HepG2 (cell line): ENCODE measurements around the gene PCDHB3. TPM values are rescaled to one million over a fixed set of nuclear protein-coding genes. Genes with fewer than 3 reads are reported as not detected.

Source experiments
- AHR ChIP-seq: IDR thresholded peaks from 2 replicates; pipeline ENCODE4 v1.6.1; 2018; ENCODE audit warnings: missing genetic modification reagents, missing compliant biosample characterization
- BCL6 ChIP-seq: IDR thresholded peaks from 2 replicates; pipeline ENCODE4 v1.6.1; 2016; ENCODE audit warnings: missing genetic modification reagents, missing compliant biosample characterization
- CBX1 ChIP-seq: IDR thresholded peaks from one replicate; pipeline ENCODE4 v1.6.1; 2016; ENCODE audit warnings: antibody characterized with exemption, low read depth
- CEBPB ChIP-seq: IDR thresholded peaks from 2 replicates; pipeline ENCODE4 v1.6.1; 2011; ENCODE audit warnings: low read depth, low read length, improper control_type of control experiment, borderline replicate concordance
- DZIP1 ChIP-seq: sonication (generic); formaldehyde crosslinking; IDR thresholded peaks from 2 replicates; pipeline ENCODE4 v1.5.0; 2020; ENCODE audit warnings: mild to moderate bottlenecking, missing genetic modification reagents
- EEA1 ChIP-seq: sonication (generic); formaldehyde crosslinking; IDR thresholded peaks from 2 replicates; pipeline ENCODE4 v1.5.1; 2020; ENCODE audit warnings: mild to moderate bottlenecking, missing genetic modification reagents, borderline replicate concordance
- HMG20B ChIP-seq: conservative IDR thresholded peaks from 2 replicates; pipeline ENCODE4 v1.6.1; 2016; ENCODE audit warnings: missing genetic modification reagents, missing compliant biosample characterization
- HOXD1 ChIP-seq: sonication (generic); formaldehyde crosslinking; IDR thresholded peaks from 2 replicates; pipeline ENCODE4 v1.5.0; 2020; ENCODE audit warnings: missing genetic modification reagents
- MIXL1 ChIP-seq: IDR thresholded peaks from 2 replicates; pipeline ENCODE4 v1.6.1; 2016
- NCOA1 ChIP-seq: sonication (generic); formaldehyde crosslinking; IDR thresholded peaks from 2 replicates; pipeline ENCODE4 v1.9.0; 2021; ENCODE audit warnings: missing genetic modification reagents
- NFYB ChIP-seq: sonication (generic); formaldehyde crosslinking; IDR thresholded peaks from 2 replicates; pipeline ENCODE4 v1.4.0; 2020; ENCODE audit warnings: missing genetic modification reagents
- PLSCR1 ChIP-seq: sonication (generic); formaldehyde crosslinking; IDR thresholded peaks from 2 replicates; pipeline ENCODE4 v1.5.0; 2020; ENCODE audit warnings: missing genetic modification reagents, mild to moderate bottlenecking, borderline replicate concordance
- SOX6 ChIP-seq, 2 experiments: fragments of 450-650 bp in 1 of 2; sonication (generic) in 1 of 2; formaldehyde crosslinking in 1 of 2; IDR thresholded peaks; 2 replicates each; pipeline versions ENCODE4 v1.4.0 to v1.6.1; 2017 to 2020; ENCODE audit warnings: antibody characterized with exemption in 1 of 2, mild to moderate bottlenecking in 1 of 2, missing genetic modification reagents in 1 of 2
- SRSF4 ChIP-seq: fragments of 200-400 bp; formaldehyde crosslinking; IDR thresholded peaks from one replicate; pipeline ENCODE4 v1.6.1; 2018; ENCODE audit warnings: mild to moderate bottlenecking, low read depth, low read length, moderate library complexity; ENCODE audit not compliant: poor library complexity, severe bottlenecking
- TRIM22 ChIP-seq: fragments of 450-650 bp; IDR thresholded peaks from 2 replicates; pipeline ENCODE4 v1.6.1; 2017
- UBTF ChIP-seq: sonication (generic); formaldehyde crosslinking; IDR thresholded peaks from 2 replicates; pipeline ENCODE4 v1.4.0; 2020; ENCODE audit warnings: mild to moderate bottlenecking, missing genetic modification reagents
- ZFX ChIP-seq: sonication (generic); formaldehyde crosslinking; IDR thresholded peaks from 2 replicates; pipeline ENCODE4 v1.4.0; 2020; ENCODE audit warnings: mild to moderate bottlenecking, low read depth, missing genetic modification reagents, moderate library complexity
- ZNF264 ChIP-seq: sonication (generic); formaldehyde crosslinking; IDR thresholded peaks from 2 replicates; pipeline ENCODE4 v1.4.0; 2020; ENCODE audit warnings: missing genetic modification reagents
- ZNF296 ChIP-seq: sonication (generic); formaldehyde crosslinking; conservative IDR thresholded peaks from 2 replicates; pipeline ENCODE4 v1.5.0; 2020; ENCODE audit warnings: mild to moderate bottlenecking, missing genetic modification reagents
- ZNF414 ChIP-seq: sonication (generic); formaldehyde crosslinking; IDR thresholded peaks from 2 replicates; pipeline ENCODE4 v1.5.0; 2020; ENCODE audit warnings: missing genetic modification reagents
- ZNF772 ChIP-seq: sonication (generic); formaldehyde crosslinking; IDR thresholded peaks from 2 replicates; pipeline ENCODE4 v1.5.0; 2020; ENCODE audit warnings: mild to moderate bottlenecking, missing genetic modification reagents
- ZNF776 ChIP-seq: sonication (generic); formaldehyde crosslinking; IDR thresholded peaks from 2 replicates; pipeline ENCODE4 v1.4.0; 2020; ENCODE audit warnings: mild to moderate bottlenecking, missing genetic modification reagents
- polyA plus RNA-seq, 8 experiments: library from polyadenylated mRNA; depleted of rRNA in 3 of 8; stranded (reverse) in 7 of 8; unstranded in 1 of 8; fragments of >200 nt; fragmentation: Illumina TruSeq in 4 of 8; extraction: Trizol in 4 of 8; gene quantifications; 2 replicates each; pipeline versions ENCODE4 v1.2.1 to v1.2.3, GENCODE V29; 2011 to 2016; ENCODE audit warnings: low read depth in 4 of 8, missing spikeins in 1 of 8, mixed read lengths in 1 of 8; ENCODE audit not compliant: insufficient read depth in 1 of 8
- total RNA-seq, 5 experiments: library from RNA; depleted of rRNA; stranded (reverse); fragments of >200 nt; fragmentation: Illumina TruSeq; extraction: Trizol; gene quantifications; 2 replicates each; pipeline ENCODE4 v1.2.3, GENCODE V29; 2016; ENCODE audit warnings: low read depth in 1 of 5

Gene PCDHB3
- total and polyA plus RNA-seq, 2 of the 13 experiments (the other 11 are each of a cell fraction or from before 2014, with no cell fraction given), result 0.25 to 0.29 TPM

GRCh38 chr5:141094481-141095262 lies 5.6 kb upstream of the PCDHB3 start, which contains the start of gene PCDHB2 (continued):
- TF ChIP-seq AHR (CRISPR knock-in tag), result peak; percentile 63; the same call in 1 of the 2 replicates
- TF ChIP-seq TRIM22, result no peak
- no peak for TF ChIP-seq SRSF4
- TF ChIP-seq ZFX, result peak; percentile 68; the same call in 1 of the 2 replicates
- no peak for TF ChIP-seq DZIP1 (CRISPR knock-in tag)
- TF ChIP-seq CBX1, result no peak
- TF ChIP-seq NCOA1 (CRISPR knock-in tag), result no peak
- TF ChIP-seq NFYB (CRISPR knock-in tag), result no peak
- no peak for TF ChIP-seq BCL6
- peak; percentile 81; the same call in 1 of the 2 replicates for TF ChIP-seq ZNF264 (CRISPR knock-in tag)
- no peak for TF ChIP-seq SOX6 (IDR thresholded peaks at IDR 0.05)
- peak; percentile 15; the same call in 1 of the 2 replicates for TF ChIP-seq SOX6 (CRISPR knock-in tag; IDR thresholded peaks at IDR 0.05)
- TF ChIP-seq PLSCR1 (CRISPR knock-in tag), result no peak
- TF ChIP-seq UBTF (CRISPR knock-in tag), result peak; percentile 72
- no peak for TF ChIP-seq CEBPB
- TF ChIP-seq ZNF776 (CRISPR knock-in tag), result no peak
- TF ChIP-seq MIXL1 (CRISPR knock-in tag), result 0 out of 2 replicates have a peak, but pooled peaks have one; percentile 37
- TF ChIP-seq ZNF772 (CRISPR knock-in tag), result no peak
- no peak for TF ChIP-seq EEA1 (CRISPR knock-in tag)
- no peak for TF ChIP-seq HMG20B (CRISPR knock-in tag)
- TF ChIP-seq HOXD1 (CRISPR knock-in tag), result no peak
- 0 out of 2 replicates have a peak, but pooled peaks have one; percentile 65 for TF ChIP-seq ZNF414
- no peak for TF ChIP-seq ZNF296 (CRISPR knock-in tag)
